HG02798 (cell line): ENCODE data around the gene GFPT1.
"Not testable (repeated sequence)": the region's sequence is repeated elsewhere in the genome, so short reads cannot be mapped to it uniquely, and the experiment has no call there.

Source experiments
- ATAC-seq: cut with Tn5 transposase; IDR thresholded peaks from one replicate; pipeline ENCODE4 v1.9.1; 2021; ENCODE audit warnings: mild to moderate bottlenecking; ENCODE audit not compliant: unreplicated experiment, poor library complexity

GFPT1 gene

DNA sequence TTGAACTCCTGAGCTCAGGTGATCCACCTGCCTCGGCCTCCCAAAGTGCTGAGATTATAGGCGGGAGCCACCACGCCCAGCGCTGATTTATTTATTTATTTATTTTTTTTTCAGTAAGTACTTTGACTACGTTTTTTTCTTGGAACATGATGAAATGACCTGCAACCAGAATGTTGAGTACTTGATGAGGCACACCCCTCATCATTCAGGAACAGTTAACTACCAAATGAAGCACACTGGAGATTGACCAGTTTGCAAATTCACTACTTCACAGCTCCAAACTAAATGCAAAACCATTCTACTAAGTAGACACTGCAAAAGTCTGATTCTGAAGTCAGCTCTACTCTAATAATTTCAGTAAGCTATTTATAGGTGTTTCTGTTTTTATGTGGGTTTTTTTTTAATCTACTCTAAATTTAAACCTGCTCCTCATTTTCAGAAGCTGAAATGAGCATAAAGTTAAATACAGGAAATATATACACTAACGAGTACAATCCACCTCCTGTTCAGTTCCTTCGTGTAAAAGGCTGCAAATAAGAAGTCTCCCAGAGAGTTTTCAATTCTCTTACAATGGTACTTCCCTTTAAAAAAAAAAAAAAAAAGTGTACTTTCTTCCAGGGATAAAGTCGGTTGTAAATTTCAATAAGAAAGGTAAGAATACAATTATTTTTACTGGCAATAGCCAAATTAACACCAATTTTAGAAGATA, 1.4 kb downstream of the GFPT1 start:
- ATAC-seq = no peak

DNA sequence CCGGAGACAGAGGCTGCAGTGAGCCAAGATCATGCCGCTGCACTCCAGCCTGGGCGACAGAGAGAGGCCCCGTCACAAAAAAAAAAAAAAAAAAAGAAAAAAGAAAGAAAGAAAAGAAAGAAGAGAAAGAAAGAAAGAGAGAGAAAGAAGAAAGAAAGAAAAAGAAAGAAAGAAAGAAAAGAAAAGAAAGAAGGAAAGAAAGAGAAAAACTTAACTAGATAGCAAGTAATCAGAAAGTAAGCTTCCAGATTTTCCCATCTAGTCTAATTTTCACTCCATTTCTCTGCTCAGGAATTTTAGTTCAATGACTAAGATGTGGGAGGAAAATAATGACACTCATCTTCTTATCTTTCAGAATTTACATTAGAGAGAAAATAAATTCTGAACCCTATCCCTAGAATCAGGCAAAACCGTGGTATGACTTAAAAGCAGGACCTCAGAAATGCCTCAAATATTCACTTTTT, 2.4 kb downstream of the GFPT1 start:
- no peak for ATAC-seq

- no peak for ATAC-seq
These were observed 3.7 kb downstream of the GFPT1 start for GRCh38 chr2:69383176-69383812.

DNA sequence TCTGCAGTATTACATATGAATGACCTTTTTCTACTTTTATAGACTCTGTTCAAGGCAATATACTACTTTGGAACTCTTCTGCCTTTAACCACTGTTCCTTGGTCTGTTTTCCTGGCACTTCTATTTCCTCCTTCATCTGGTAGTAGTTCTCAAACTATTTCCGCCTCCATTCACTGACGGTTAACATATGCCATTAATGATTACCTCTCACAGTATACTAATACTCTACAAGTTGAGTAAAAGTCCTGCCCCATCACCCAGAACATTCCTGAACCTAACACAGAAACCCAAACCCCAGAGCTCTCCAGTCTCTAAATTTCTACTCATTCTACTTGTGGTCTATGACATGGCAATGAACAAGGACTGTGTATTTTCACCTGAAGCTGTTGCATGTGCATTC, 4.5 kb downstream of the GFPT1 start:
- no peak for ATAC-seq

GRCh38 chr2:69381337-69381737, 5.7 kb downstream of the GFPT1 start:
- no peak for ATAC-seq

DNA sequence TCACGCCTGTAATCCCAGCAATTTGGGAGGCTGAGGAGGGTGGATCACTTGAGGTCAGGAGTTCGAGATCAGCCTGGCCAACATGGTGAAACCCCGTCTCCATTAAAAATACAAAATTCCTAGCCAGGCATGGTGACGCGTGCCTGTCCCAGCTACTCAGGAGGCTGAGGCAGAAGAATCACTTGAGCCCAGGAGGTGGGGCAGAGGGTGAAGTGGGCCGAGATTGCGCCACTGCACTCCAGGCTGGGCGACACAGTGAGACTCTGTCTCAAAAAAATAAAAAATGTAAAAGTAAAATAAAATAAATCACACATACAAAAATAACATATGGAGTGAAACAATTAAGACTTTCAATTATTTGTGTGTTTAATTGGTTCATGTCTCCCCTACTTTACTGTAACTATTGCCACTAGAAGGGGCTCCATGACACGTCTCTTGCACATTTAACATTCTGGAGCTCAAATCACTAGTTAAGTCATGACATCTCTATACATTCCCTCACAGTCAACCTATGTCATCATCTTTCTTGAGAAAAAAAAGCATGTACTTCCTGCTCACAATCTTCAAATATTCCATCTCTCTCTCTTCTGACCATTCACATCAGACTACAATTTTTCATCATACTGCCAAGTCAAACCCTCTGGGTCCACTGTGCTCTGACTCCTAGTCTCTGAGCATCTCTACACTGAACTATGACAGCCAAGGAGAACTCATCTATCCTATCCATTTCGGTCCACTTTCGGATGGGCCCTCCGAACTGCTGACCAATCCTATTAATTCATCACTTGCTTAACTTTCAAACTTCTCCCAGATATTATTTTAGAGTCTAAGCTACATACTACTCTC, 6.7 kb downstream of the GFPT1 start:
- ATAC-seq = no peak

GRCh38 chr2:69376403-69376802, 10.6 kb downstream of the GFPT1 start:
- no peak for ATAC-seq

- ATAC-seq = no peak
These were observed 11.3 kb downstream of the GFPT1 start for GRCh38 chr2:69375494-69376353.

DNA sequence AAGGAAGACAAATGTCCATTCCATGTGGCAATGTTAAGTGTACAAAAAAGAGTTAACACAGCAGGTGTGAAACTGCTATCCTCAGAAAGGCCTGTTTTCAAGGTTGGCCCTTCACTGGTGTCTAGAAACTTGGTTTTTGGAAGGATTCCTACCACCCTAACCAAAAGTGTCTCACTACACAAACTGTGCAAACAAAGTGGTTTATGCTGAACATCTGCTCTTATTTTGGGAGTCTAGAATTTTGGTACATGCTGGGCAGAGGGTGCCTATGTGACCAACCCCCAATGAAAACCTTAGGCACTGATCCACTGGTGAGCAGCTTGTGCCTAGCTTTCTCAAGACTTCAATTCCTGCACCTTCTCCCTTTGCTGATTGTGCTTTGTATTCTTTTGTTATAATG, 14.3 kb downstream of the GFPT1 start:
- ATAC-seq = no peak

GRCh38 chr2:69369802-69370201, 17.2 kb downstream of the GFPT1 start:
- ATAC-seq = no peak

DNA sequence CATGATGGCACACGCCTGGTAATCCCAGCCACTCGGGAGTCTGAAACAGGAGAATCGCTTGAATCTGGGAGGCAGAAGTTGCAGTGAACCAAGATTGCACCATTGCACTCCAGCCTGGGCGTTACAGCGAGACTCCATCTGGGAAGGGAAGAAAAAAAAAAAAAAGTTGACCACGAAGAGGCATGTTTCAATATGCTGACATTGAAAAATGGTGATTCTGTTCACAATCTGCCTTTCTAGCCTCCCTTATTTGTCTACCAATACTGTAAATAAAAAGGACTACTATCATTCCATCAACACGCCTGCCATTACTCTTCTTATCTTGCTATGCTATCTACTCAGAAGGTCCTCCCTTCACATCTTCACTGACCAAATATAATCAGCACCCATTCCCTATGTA, 18.4 kb downstream of the GFPT1 start:
- no peak for ATAC-seq

DNA sequence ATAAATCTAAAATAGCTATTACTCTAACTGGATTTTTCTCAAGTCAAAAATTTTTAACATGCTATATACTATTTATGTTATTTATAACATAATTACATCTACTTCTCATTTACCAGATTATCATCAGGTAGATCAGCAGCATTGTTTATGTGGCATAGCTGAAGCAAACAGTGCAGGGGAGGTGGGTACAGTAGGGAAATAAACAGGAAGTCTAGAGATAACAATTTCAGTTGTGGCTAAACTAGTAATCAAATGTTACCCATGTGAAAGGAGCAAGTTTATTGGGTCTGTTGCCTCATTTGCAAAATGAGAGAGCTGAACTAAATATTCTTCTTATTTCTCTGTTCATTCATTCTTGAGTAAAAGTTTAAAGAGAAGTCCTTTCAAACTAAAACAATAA, 27.7 kb downstream of the GFPT1 start:
- ATAC-seq = no peak

DNA sequence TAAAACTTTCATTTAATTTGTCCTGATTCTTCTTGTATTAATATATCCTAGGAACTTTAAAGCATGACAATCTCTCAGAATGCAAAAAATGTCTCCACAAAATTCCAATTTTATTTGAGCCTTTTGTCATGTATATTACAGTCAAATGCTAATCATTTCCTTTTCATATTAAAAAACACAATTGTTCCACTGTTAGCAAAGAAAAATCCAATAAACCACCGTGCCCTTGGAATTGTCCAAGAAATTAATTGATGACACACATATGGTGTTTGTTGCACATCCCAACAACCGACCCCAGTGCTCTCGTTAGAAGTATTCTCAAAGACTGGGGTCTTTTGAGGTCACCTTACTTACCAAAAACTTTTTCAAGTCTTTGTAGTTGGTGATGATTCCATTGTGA, 28.1 kb downstream of the GFPT1 start:
- no peak for ATAC-seq

DNA sequence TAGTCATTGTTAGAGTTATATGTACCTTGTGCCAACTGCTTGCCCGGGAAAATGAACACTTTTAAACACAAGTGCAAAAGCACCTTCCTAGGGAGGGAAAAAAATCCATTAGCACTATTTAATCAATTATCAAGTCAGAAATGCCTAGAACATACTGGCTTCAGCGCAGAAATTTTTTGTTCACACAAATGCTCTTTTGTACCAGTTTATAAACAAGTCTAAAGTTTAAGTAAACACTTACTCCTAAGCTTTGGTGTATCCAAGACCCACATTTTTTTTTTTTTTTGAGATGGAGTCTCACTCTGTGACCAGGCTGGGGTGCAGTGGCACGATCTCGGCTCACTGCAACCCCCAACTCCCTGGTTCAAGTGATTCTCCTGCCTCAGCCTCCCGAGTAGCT, 30.6 kb downstream of the GFPT1 start:
- no peak for ATAC-seq

- not testable (repeated sequence) for ATAC-seq
These were observed 32.1 kb downstream of the GFPT1 start for GRCh38 chr2:69354976-69355375.

DNA sequence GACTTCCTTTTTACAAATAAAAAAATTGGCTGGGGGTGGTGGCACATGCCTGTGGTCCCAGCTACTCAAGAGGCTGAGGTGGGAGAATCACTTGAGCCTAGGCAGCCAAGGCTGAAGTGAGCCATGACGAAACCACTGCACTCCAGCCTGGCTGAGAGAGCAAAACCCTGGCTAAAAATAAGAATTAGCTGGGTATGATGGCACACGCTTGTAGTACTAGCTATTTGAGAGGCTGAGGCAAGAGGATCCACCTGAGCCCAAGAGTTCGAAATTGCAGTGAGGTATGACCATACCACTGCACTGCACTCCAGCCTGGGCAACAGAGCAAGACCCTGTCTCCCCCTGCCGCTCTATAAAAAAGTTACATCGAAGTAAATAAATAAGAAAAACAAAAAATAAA, 33.7 kb downstream of the GFPT1 start:
- no peak for ATAC-seq

GRCh38 chr2:69348781-69349180, 38.2 kb downstream of the GFPT1 start:
- no peak for ATAC-seq

DNA sequence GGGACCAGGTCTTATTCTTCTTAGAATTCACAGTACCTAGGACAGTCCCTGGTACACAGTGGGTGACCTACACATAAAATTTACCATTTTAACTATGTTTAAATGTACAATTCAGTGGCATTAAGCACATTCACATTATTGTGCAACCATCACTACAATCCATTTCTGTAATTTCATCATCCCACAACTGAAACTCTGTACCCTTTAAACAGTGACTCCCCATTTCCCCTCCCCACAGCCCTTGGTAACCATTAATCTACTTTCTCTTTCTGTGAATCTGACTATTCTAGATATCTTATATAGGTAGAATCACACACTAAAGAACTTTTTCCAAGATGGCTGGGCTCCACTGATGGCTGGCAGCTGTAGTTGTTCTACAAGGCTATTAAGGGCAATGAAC, 41.6 kb downstream of the GFPT1 start:
- no peak for ATAC-seq

DNA sequence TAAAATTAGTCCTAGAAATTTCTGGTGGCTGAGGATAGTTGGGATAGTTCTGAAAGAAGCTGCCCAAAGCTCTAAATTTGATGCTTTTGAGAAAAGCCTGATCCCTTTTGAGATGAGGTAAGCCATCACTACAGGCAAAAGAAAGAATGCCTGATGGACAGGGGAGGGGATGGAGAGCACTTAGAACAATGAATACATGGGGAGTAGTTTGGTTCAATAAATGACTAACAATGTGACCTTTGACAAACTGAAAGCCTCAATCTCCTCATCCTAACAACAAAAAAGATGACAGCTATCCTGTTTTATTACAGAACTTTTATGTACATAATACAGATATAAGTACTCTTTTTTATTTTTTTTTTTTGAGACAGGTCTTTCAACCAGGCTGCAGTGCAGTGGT, 42.7 kb downstream of the GFPT1 start:
- ATAC-seq = no peak

- no peak for ATAC-seq
These were observed 46.8 kb downstream of the GFPT1 start for GRCh38 chr2:69340101-69340775.
